ENCODE results near the gene TMEM164.
"Not testable (repeated sequence)": the region's sequence is repeated elsewhere in the genome, so short reads cannot be mapped to it uniquely, and the experiment has no call there.

The TMEM164 gene

GRCh38 chrX:110138557-110138956 is 135.6 kb downstream of the TMEM164 start:
- no peak for DNase-seq

GRCh38 chrX:110139172-110139571 is 136.3 kb downstream of the TMEM164 start:
- no peak for DNase-seq

- no peak for DNase-seq
Measured at GRCh38 chrX:110142096-110142495, 139.2 kb downstream of the TMEM164 start.

GRCh38 chrX:110143454-110144210 is 140.7 kb downstream of the TMEM164 start:
- DNase-seq: no peak

GRCh38 chrX:110145311-110145710 is 142.4 kb downstream of the TMEM164 start:
- no peak for DNase-seq

GRCh38 chrX:110145854-110146253 is 142.9 kb downstream of the TMEM164 start:
- peak; percentile 14 for DNase-seq

- DNase-seq: peak; percentile 23
Measured at GRCh38 chrX:110146521-110146920, 143.6 kb downstream of the TMEM164 start.

GRCh38 chrX:110153244-110153643 is 150.3 kb downstream of the TMEM164 start:
- DNase-seq: no peak

GRCh38 chrX:110153896-110154295 is 151.0 kb downstream of the TMEM164 start:
- DNase-seq: no peak

- DNase-seq: not testable (repeated sequence)
Measured at GRCh38 chrX:110154328-110154727, 151.4 kb downstream of the TMEM164 start.

GRCh38 chrX:110155759-110156158 is 152.8 kb downstream of the TMEM164 start:
- no peak for DNase-seq

- DNase-seq: peak; percentile 3
Measured at GRCh38 chrX:110156167-110156754, 153.3 kb downstream of the TMEM164 start.

GRCh38 chrX:110157444-110157843 is 154.5 kb downstream of the TMEM164 start:
- DNase-seq: no peak

GRCh38 chrX:110159235-110159634 is 156.3 kb downstream of the TMEM164 start:
- DNase-seq: no peak

- no peak for DNase-seq
Measured at GRCh38 chrX:110159865-110160264, 157.0 kb downstream of the TMEM164 start.

GRCh38 chrX:110161361-110161686 is 158.4 kb downstream of the TMEM164 start:
- no peak for DNase-seq

GRCh38 chrX:110162131-110162530 is 159.2 kb downstream of the TMEM164 start:
- DNase-seq: no peak

GRCh38 chrX:110162867-110163266 is 160.0 kb downstream of the TMEM164 start:
- DNase-seq: no peak

- DNase-seq: peak; percentile 16
Measured at GRCh38 chrX:110163488-110163887, 160.6 kb downstream of the TMEM164 start.

GRCh38 chrX:110167952-110168451 is 165.1 kb downstream of the TMEM164 start:
- no peak for DNase-seq

- no peak for DNase-seq
Measured at GRCh38 chrX:110168585-110168984, 165.7 kb downstream of the TMEM164 start.

GRCh38 chrX:110170029-110170428 is 167.1 kb downstream of the TMEM164 start:
- no peak for DNase-seq

- DNase-seq: no peak
Measured at GRCh38 chrX:110171442-110171841, 168.5 kb downstream of the TMEM164 start.

GRCh38 chrX:110172215-110172614 is 169.3 kb downstream of the TMEM164 start:
- no peak for DNase-seq

Data from NCI-H1092 treated with DMSO at 0.1 percent for 48 hours (cell line).